Measurements from ENCODE around the gene HSDL2.
"Not testable (repeated sequence)": the region's sequence is repeated elsewhere in the genome, so short reads cannot be mapped to it uniquely, and the experiment has no call there.

HSDL2 gene

DNA sequence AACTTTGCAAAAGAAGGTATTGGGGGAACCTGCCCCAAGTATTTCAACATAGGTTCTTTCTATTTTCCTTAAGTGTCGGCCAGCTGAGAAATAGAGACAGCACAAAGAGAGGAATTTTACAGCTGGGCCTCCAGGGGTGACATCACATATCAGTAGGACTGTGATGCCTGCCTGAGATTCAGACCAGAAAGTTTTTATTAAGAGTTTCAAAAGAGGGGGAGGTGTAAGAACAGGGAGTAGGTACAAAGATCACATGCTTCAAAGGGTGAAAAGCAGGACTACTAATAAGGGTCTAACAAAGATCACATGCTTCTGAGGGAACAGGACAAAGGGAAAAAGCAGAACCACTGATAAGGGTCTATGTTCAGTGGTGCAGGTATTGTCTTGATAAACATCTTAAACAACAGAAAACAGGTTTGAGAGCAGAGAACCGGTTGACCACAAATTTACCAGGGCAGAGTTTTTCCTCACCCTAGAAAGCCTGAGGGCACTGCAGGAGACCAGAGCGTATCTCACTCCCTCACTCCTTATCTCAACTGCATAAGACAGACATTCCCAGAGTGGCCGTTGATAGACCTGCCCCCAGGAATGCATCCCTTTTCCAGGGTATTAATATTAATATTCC lies 12.1 kb downstream of the HSDL2 start:
- not testable (repeated sequence) for H3K9me3 ChIP-seq (ENCODE audit: control insufficient read depth, low read length); H3K27me3 ChIP-seq (replicated peaks; ENCODE audit: control insufficient read depth, insufficient read depth, low read length, poor library complexity, severe bottlenecking); H3K4me1 ChIP-seq (ENCODE audit: control insufficient read depth, insufficient read depth, low read length, poor library complexity, severe bottlenecking); H3K4me3 ChIP-seq (ENCODE audit: insufficient read depth, low read depth, low read length, poor library complexity, severe bottlenecking); DNase-seq; H3K27ac ChIP-seq (ENCODE audit: insufficient read depth, low read length, poor library complexity, severe bottlenecking); H3K36me3 ChIP-seq (ENCODE audit: control insufficient read depth, insufficient read depth, low read length)

DNA sequence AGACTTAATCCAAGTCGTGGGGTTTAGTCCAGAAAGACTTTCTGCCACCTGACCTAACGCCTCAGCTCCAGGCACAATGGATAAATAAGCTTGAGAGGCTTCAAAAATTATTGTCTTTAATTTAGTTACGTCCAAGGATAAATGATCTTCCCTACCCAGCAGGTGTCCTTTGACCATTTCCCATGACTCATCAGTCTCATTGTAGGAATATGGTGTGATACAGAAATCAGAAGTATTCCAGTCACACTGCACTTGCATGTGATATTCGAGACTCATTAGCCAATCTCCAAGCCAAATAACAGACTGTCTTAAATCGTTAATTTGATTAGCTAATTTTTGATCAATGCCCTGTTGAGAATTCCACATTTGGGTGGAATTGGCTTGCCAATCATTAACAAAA lies 13.2 kb downstream of the HSDL2 start:
- not testable (repeated sequence) for DNase-seq; H3K4me1 ChIP-seq (ENCODE audit: control insufficient read depth, insufficient read depth, low read length, poor library complexity, severe bottlenecking)

DNA sequence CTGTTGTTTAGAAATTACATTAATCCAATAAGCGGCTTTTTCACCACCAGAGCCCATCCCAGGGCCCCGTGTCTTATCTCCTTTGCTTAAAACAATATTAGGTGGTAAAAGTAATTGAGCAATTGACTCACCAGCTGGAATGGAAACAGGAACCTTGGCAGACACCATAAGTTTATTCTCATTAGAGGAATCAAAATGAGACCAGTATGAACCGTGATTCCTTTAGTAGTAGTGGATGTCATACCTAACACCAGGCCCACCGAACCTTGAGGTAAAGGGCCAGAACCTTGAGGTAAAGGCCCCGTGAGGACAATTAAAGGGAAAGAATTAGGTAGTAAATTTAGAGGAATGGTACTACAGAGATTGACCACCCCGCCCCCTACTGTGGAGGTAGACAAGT lies 16.5 kb downstream of the HSDL2 start:
- no peak for DNase-seq
- H3K27me3 ChIP-seq (replicated peaks; ENCODE audit: control insufficient read depth, insufficient read depth, low read length, poor library complexity, severe bottlenecking): no peaks in the 10 kb centered on the region
- no peak overlapping the region for H3K27ac ChIP-seq (ENCODE audit: insufficient read depth, low read length, poor library complexity, severe bottlenecking)
- no peak overlapping the region for H3K4me3 ChIP-seq (ENCODE audit: insufficient read depth, low read depth, low read length, poor library complexity, severe bottlenecking)
- H3K9me3 ChIP-seq (ENCODE audit: control insufficient read depth, low read length): no peaks in the 10 kb centered on the region
- no peaks in the 10 kb centered on the region for H3K36me3 ChIP-seq (ENCODE audit: control insufficient read depth, insufficient read depth, low read length)
- H3K4me1 ChIP-seq (ENCODE audit: control insufficient read depth, insufficient read depth, low read length, poor library complexity, severe bottlenecking): no peaks in the 10 kb centered on the region

More for the DNA sequence above, 13.2 kb downstream of the HSDL2 start:
- not testable (repeated sequence) for H3K27me3 ChIP-seq (replicated peaks; ENCODE audit: control insufficient read depth, insufficient read depth, low read length, poor library complexity, severe bottlenecking); H3K27ac ChIP-seq (ENCODE audit: insufficient read depth, low read length, poor library complexity, severe bottlenecking); H3K36me3 ChIP-seq (ENCODE audit: control insufficient read depth, insufficient read depth, low read length); H3K9me3 ChIP-seq (ENCODE audit: control insufficient read depth, low read length); H3K4me3 ChIP-seq (ENCODE audit: insufficient read depth, low read depth, low read length, poor library complexity, severe bottlenecking)

DNA sequence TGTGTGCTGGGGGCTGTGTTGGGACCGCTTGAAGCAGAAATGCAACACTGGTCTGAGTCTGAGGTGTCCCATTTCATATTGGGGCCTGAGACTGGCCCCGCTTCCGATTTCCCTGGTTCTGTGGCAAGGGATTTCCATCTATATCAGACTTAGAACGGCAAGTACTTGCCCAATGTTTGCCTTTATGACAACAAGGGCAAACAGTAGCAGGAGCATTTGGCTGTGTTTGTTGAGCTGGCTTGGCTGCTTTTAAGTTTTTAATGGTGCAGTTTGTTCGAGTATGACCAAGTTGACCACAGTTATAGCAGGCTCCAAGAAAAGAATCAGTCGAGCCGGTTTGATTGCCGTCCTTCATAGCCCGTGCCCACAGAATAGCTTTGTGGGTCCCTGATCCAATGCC lies 17.0 kb downstream of the HSDL2 start:
- DNase-seq: no peak
- H3K27me3 ChIP-seq (replicated peaks; ENCODE audit: control insufficient read depth, insufficient read depth, low read length, poor library complexity, severe bottlenecking): no peaks in the 10 kb centered on the region
- H3K4me3 ChIP-seq (ENCODE audit: insufficient read depth, low read depth, low read length, poor library complexity, severe bottlenecking): no peak overlapping the region
- H3K27ac ChIP-seq (ENCODE audit: insufficient read depth, low read length, poor library complexity, severe bottlenecking): no peak overlapping the region
- no peaks in the 10 kb centered on the region for H3K9me3 ChIP-seq (ENCODE audit: control insufficient read depth, low read length)
- H3K36me3 ChIP-seq (ENCODE audit: control insufficient read depth, insufficient read depth, low read length): no peaks in the 10 kb centered on the region
- H3K4me1 ChIP-seq (ENCODE audit: control insufficient read depth, insufficient read depth, low read length, poor library complexity, severe bottlenecking): no peaks in the 10 kb centered on the region

- DNase-seq: no peak
- no peaks in the 10 kb centered on the region for H3K36me3 ChIP-seq (ENCODE audit: control insufficient read depth, insufficient read depth, low read length)
- H3K4me3 ChIP-seq (ENCODE audit: insufficient read depth, low read depth, low read length, poor library complexity, severe bottlenecking): no peak overlapping the region
- no peaks in the 10 kb centered on the region for H3K27me3 ChIP-seq (replicated peaks; ENCODE audit: control insufficient read depth, insufficient read depth, low read length, poor library complexity, severe bottlenecking)
- H3K9me3 ChIP-seq (ENCODE audit: control insufficient read depth, low read length): no peaks in the 10 kb centered on the region
- H3K4me1 ChIP-seq (ENCODE audit: control insufficient read depth, insufficient read depth, low read length, poor library complexity, severe bottlenecking): no peaks in the 10 kb centered on the region
- H3K27ac ChIP-seq (ENCODE audit: insufficient read depth, low read length, poor library complexity, severe bottlenecking): no peak overlapping the region
Observed at GRCh38 chr9:112401175-112401815, 21.4 kb downstream of the HSDL2 start.

DNA sequence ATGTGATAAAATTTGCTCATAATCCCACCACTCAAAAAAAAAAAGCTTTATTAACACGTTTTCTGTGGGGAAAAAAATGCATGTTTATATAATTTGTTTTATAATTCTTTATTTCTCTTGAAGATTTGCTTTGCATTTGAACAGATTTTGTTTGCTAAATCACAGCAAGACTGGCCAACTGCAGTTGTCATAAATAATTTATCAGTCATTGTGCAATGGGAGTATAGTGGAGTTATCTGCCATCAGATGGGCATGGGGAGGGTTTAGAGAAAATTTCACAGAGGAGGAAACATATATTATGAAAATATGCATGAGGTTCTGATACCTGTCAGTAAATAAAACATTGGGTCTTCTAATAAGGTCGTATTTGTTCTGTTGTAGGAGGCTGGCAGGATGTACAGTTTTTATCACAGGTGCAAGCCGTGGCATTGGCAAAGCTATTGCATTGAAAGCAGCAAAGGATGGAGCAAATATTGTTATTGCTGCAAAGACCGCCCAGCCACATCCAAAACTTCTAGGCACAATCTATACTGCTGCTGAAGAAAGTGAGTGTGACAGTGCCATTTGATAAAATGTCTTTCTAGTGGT lies 23.8 kb downstream of the HSDL2 start:
- Histone ChIP-seq H3K36me3 (ENCODE audit: control insufficient read depth, insufficient read depth, low read length) (no peaks in the 10 kb centered on the region), H3K27ac (ENCODE audit: insufficient read depth, low read length, poor library complexity, severe bottlenecking) (no peak overlapping the region), H3K9me3 (ENCODE audit: control insufficient read depth, low read length) (no peaks in the 10 kb centered on the region), H3K4me1 (ENCODE audit: control insufficient read depth, insufficient read depth, low read length, poor library complexity, severe bottlenecking) (no peaks in the 10 kb centered on the region), H3K4me3 (ENCODE audit: insufficient read depth, low read depth, low read length, poor library complexity, severe bottlenecking) (no peak overlapping the region), H3K27me3 (replicated peaks; ENCODE audit: control insufficient read depth, insufficient read depth, low read length, poor library complexity, severe bottlenecking) (no peaks in the 10 kb centered on the region)
- DNase-seq: no peak

GRCh38 chr9:112404508-112404932 lies 24.6 kb downstream of the HSDL2 start:
- Histone ChIP-seq H3K36me3 (ENCODE audit: control insufficient read depth, insufficient read depth, low read length) (no peaks in the 10 kb centered on the region), H3K4me3 (ENCODE audit: insufficient read depth, low read depth, low read length, poor library complexity, severe bottlenecking) (no peak overlapping the region), H3K4me1 (ENCODE audit: control insufficient read depth, insufficient read depth, low read length, poor library complexity, severe bottlenecking) (no peaks in the 10 kb centered on the region), H3K27me3 (replicated peaks; ENCODE audit: control insufficient read depth, insufficient read depth, low read length, poor library complexity, severe bottlenecking) (no peaks in the 10 kb centered on the region), H3K9me3 (ENCODE audit: control insufficient read depth, low read length) (no peaks in the 10 kb centered on the region), H3K27ac (ENCODE audit: insufficient read depth, low read length, poor library complexity, severe bottlenecking) (no peak overlapping the region)
- no peak for DNase-seq

GRCh38 chr9:112408275-112408674 lies 28.4 kb downstream of the HSDL2 start:
- Histone ChIP-seq H3K27ac (ENCODE audit: insufficient read depth, low read length, poor library complexity, severe bottlenecking) (no peak overlapping the region), H3K27me3 (replicated peaks; ENCODE audit: control insufficient read depth, insufficient read depth, low read length, poor library complexity, severe bottlenecking) (no peaks in the 10 kb centered on the region), H3K4me1 (ENCODE audit: control insufficient read depth, insufficient read depth, low read length, poor library complexity, severe bottlenecking) (no peaks in the 10 kb centered on the region), H3K4me3 (ENCODE audit: insufficient read depth, low read depth, low read length, poor library complexity, severe bottlenecking) (no peak overlapping the region), H3K9me3 (ENCODE audit: control insufficient read depth, low read length) (no peaks in the 10 kb centered on the region), H3K36me3 (ENCODE audit: control insufficient read depth, insufficient read depth, low read length) (no peaks in the 10 kb centered on the region)
- no peak for DNase-seq

- Histone ChIP-seq H3K36me3 (ENCODE audit: control insufficient read depth, insufficient read depth, low read length) (no peaks in the 10 kb centered on the region), H3K9me3 (ENCODE audit: control insufficient read depth, low read length) (no peaks in the 10 kb centered on the region), H3K4me3 (ENCODE audit: insufficient read depth, low read depth, low read length, poor library complexity, severe bottlenecking) (no peak overlapping the region), H3K27me3 (replicated peaks; ENCODE audit: control insufficient read depth, insufficient read depth, low read length, poor library complexity, severe bottlenecking) (no peaks in the 10 kb centered on the region), H3K27ac (ENCODE audit: insufficient read depth, low read length, poor library complexity, severe bottlenecking) (no peak overlapping the region), H3K4me1 (ENCODE audit: control insufficient read depth, insufficient read depth, low read length, poor library complexity, severe bottlenecking) (no peaks in the 10 kb centered on the region)
- no peak for DNase-seq
Observed at GRCh38 chr9:112408819-112409218, 28.9 kb downstream of the HSDL2 start.

DNA sequence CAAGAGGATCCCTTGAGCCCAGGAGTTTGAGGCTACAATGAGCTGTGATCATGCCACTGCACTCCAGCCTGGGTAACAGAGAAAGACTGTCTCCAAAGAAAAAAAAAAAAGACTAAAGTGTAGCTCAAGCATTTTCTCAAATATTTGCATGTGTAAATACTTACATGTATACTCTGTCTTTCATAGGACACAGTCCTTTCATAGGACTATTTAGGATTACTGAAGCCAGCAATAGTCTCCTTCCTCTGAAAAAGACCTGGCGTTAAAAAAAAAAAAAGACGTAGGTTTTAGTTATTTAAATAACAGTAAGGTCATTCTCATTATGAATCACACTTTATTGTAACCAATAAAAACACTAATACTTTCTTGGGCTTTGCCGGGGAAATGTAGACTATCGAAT lies 29.9 kb downstream of the HSDL2 start:
- H3K36me3 ChIP-seq (ENCODE audit: control insufficient read depth, insufficient read depth, low read length): no peaks in the 10 kb centered on the region

More for the DNA sequence above, 29.9 kb downstream of the HSDL2 start:
- Histone ChIP-seq H3K4me3 (ENCODE audit: insufficient read depth, low read depth, low read length, poor library complexity, severe bottlenecking) (no peak overlapping the region), H3K4me1 (ENCODE audit: control insufficient read depth, insufficient read depth, low read length, poor library complexity, severe bottlenecking) (no peaks in the 10 kb centered on the region), H3K27ac (ENCODE audit: insufficient read depth, low read length, poor library complexity, severe bottlenecking) (no peak overlapping the region), H3K27me3 (replicated peaks; ENCODE audit: control insufficient read depth, insufficient read depth, low read length, poor library complexity, severe bottlenecking) (no peaks in the 10 kb centered on the region), H3K9me3 (ENCODE audit: control insufficient read depth, low read length) (no peaks in the 10 kb centered on the region)
- no peak for DNase-seq
